Breast epithelium (tissue), 4 donors: ENCODE data around the gene SARNP. TPM values are rescaled to one million over a fixed set of nuclear protein-coding genes. Genes with fewer than 3 reads are reported as not detected.
A peak's percentile ranks its signal among the peaks of the same experiment; 100 is the strongest.

Source experiments
- DNase-seq, 2 donors: peaks; one replicate each; pipeline ENCODE4 v3.0.0-alpha.2; 2019; ENCODE audit warnings: low spot score in 2 of 2
- H3K27ac ChIP-seq, 2 donors: fragments of 200-600 bp; sonication (generic) in 1 of 2; one replicate each; pipeline ENCODE4 v1.5.1; 2016 to 2019; ENCODE audit warnings: mild to moderate bottlenecking in 1 of 2
- H3K27me3 ChIP-seq, 2 donors: fragments of 200-600 bp; sonication (generic) in 1 of 2; one replicate each; pipeline versions ENCODE4 v1.5.1 to v1.6.0; 2017 to 2019; ENCODE audit warnings: control low read depth in 1 of 2, mild to moderate bottlenecking in 1 of 2
- H3K36me3 ChIP-seq: fragments of 200-600 bp; one replicate; pipeline ENCODE4 v1.5.1; 2019
- H3K4me1 ChIP-seq, 2 donors: fragments of 200-600 bp; sonication (generic); one replicate each; pipeline ENCODE4 v1.5.1; 2016 to 2019; ENCODE audit warnings: control low read depth in 1 of 2
- H3K4me3 ChIP-seq, 3 donors: fragments of 200-600 bp; sonication (generic); 1 replicate in 2 of 3; 2 replicates in 1 of 3; pipeline ENCODE4 v1.5.1; 2016 to 2019; ENCODE audit warnings: mild to moderate bottlenecking in 3 of 3, moderate library complexity in 2 of 3
- H3K9me3 ChIP-seq, 2 donors: fragments of 200-600 bp; sonication (generic) in 1 of 2; one replicate each; pipeline ENCODE4 v1.5.1; 2016 to 2019; ENCODE audit warnings: control low read depth in 1 of 2
- POLR2A ChIP-seq: fragments of 450-650 bp; IDR thresholded peaks from one replicate; pipeline ENCODE4 v1.6.1; 2016; ENCODE audit warnings: antibody characterized with exemption, mild to moderate bottlenecking, moderate library complexity
- POLR2AphosphoS5 ChIP-seq, 3 donors: sonication (generic); formaldehyde crosslinking; IDR thresholded peaks; one replicate each; pipeline ENCODE4 v1.6.1; 2017; ENCODE audit warnings: antibody characterized with exemption in 3 of 3
- intact Hi-C: fragments of 100-400 bp; cut with DNase I; formaldehyde crosslinking; loops from one replicate; pipeline ENCODE4 v1.15.1; 2023; ENCODE audit warnings: low total_unique reads
- total RNA-seq, 3 donors: library from RNA; depleted of rRNA; stranded (reverse); fragments of >200 nt; gene quantifications; one replicate each; pipeline ENCODE4 v1.1.0, GENCODE V29; 2016
- TF ChIP-seq, protein P1 (sequence below), 3 donors: fragments of 450-650 bp; IDR thresholded peaks; one replicate each; pipeline ENCODE4 v1.5.1; 2016 to 2017; ENCODE audit warnings: antibody characterized with exemption in 3 of 3, mild to moderate bottlenecking in 3 of 3, moderate library complexity in 3 of 3

Gene SARNP
- total RNA-seq, 3 donors from 2014 or later: 54.7 to 64.3 (median 55.3) TPM

DNA sequence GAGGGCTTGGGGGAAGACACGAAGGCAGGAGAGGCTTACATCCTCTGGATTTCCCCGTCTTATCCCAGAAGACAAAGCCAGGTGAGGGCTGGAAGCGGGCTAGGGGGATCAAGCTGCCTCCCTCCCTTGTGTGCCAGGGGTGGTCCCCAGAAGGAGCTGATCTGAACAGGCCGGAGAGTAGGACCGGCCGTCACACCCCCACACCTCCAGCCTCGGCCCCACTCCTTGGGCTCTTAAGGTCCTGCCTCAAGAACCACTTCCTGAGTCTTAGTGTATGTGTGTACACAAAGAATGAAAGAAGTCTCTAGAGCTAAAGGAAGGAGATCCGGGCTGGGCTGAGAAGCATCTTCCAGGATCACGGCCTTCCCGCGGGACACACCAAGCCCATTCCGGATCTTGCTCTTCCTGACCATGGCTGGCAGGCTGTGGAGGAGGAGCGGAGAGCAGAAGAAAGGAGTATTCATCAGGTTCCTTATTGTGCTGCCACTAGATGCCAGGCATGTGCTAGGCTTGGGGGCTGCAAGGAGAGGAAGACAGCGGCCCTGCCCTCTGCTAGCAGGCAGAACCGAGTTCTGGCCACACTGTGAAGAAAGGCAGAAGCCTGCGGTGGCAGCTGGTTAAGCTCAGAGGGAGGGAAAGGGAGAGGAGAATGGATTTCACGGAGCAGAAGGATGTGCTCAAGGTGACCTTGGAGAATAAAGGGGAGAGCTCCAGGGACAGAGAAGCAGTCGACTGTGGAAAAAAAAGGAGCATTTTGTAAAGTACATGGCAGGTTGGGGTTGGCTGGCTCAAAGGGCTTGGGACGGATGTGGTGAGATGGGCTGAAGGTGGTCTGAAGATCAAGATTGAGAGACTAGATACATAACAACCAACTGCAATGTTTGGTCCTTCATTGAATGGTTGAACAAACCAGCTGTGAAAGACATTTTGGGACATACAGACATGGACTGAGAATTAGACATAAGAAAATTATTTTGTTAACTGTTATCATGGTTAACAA lies 87.4 kb downstream of the SARNP start:
- Histone ChIP-seq H3K36me3 (no peaks in the 10 kb centered on the region), H3K27ac (peak overlapping the region; percentile 96 to 98), H3K4me1 (peaks cover 9 to 13% of the 10 kb centered on the region in 2 donors), H3K27me3 (no peaks in the 10 kb centered on the region), H3K4me3 (peak overlapping the region; percentile 75 to 89 (median 87)), H3K9me3 (no peaks in the 10 kb centered on the region)
- TF ChIP-seq POLR2A: no peak
- TF ChIP-seq POLR2AphosphoS5 (IDR thresholded peaks at IDR 0.05): peak in 1 of 3 donors; percentile 40
- intact Hi-C loops: no loop called here
- DNase-seq: peak; percentile 52 to 66

DNA sequence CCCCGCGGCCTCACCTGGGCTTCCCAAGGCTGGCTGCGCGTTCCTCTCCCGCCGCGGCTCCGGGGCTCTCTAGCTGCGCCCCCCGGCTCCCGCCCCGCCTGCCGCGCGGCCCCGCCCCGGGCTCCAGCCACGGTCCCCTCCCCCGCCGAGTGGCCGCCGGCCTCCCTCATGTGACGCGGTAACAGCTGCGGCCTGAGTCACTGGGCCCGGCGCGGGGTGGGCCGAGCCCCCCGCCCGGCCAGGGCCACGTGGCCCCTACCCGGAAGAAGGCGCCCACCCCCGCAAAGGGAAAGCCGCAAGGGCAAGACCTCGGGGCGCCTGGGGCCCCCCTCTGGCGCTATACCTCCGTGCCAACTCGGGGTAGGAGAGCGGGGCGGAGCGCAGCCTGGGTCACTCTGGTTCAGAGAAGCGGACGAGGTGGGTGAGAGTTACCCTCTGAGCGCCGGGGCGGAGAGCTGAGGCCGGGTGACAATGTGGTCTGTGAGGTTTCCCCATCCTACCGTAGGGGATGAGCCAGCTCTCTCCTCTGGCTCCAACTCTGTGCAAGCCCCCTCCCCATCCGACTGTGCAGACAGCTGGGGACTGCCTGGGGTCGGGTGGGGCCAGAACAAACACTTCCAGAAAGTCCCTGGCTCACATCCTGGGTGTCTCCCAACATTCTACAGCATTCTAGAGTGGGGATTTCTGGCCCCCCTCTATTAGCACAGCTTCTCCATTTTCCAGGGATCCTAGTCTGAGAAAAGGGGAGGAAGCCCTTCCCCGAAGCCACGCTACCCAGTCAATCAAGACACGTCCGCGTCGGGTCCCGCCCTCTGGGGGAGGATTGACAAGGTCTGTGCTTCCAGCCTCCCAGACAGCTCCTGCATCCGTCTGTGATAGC lies 88.3 kb downstream of the SARNP start, which contains the start of gene CD63:
Gene CD63, minus strand, starts transcription at position 71 of the 880 bp plus-strand sequence. CDS start 668 bp downstream, outside the sequence.
- peak; percentile 18 to 88 (median 54) for TF ChIP-seq POLR2AphosphoS5 (IDR thresholded peaks at IDR 0.05)
- TF ChIP-seq, protein P1, sequence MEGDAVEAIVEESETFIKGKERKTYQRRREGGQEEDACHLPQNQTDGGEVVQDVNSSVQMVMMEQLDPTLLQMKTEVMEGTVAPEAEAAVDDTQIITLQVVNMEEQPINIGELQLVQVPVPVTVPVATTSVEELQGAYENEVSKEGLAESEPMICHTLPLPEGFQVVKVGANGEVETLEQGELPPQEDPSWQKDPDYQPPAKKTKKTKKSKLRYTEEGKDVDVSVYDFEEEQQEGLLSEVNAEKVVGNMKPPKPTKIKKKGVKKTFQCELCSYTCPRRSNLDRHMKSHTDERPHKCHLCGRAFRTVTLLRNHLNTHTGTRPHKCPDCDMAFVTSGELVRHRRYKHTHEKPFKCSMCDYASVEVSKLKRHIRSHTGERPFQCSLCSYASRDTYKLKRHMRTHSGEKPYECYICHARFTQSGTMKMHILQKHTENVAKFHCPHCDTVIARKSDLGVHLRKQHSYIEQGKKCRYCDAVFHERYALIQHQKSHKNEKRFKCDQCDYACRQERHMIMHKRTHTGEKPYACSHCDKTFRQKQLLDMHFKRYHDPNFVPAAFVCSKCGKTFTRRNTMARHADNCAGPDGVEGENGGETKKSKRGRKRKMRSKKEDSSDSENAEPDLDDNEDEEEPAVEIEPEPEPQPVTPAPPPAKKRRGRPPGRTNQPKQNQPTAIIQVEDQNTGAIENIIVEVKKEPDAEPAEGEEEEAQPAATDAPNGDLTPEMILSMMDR (IDR thresholded peaks at IDR 0.05): no peak
- TF ChIP-seq POLR2A: peak; percentile 22
- Histone ChIP-seq H3K27me3 (no peaks in the 10 kb centered on the region), H3K27ac (peak within 1 kb of the TSS; percentile 96 to 98), H3K9me3 (no peaks in the 10 kb centered on the region), H3K4me3 (peak within 1 kb of the TSS; percentile 75 to 89 (median 87)), H3K4me1 (peaks cover 9 to 13% of the 10 kb centered on the region in 2 donors), H3K36me3 (no peaks in the 10 kb centered on the region)
- intact Hi-C loops: no loop called here
- peak; percentile 84 to 87 for DNase-seq

- no peaks in the 10 kb centered on the region for H3K27me3 ChIP-seq
- H3K4me3 ChIP-seq: peak overlapping the region; percentile 75 to 89 (median 87)
- no peaks in the 10 kb centered on the region for H3K9me3 ChIP-seq
- TF ChIP-seq, protein P1 (IDR thresholded peaks at IDR 0.05): peak in 1 of 3 donors; percentile 8
- TF ChIP-seq POLR2AphosphoS5 (IDR thresholded peaks at IDR 0.05): peak in 2 of 3 donors; percentile 27 to 36
- TF ChIP-seq POLR2A: no peak
- H3K36me3 ChIP-seq: no peaks in the 10 kb centered on the region
- peak overlapping the region; percentile 96 to 98 for H3K27ac ChIP-seq
- H3K4me1 ChIP-seq: peaks cover 9 to 13% of the 10 kb centered on the region in 2 donors
- intact Hi-C loops: no loop called here
- DNase-seq: peak in 1 of 2 donors; percentile 78
These were observed 89.2 kb downstream of the SARNP start for GRCh38 chr12:55728186-55728938.

DNA sequence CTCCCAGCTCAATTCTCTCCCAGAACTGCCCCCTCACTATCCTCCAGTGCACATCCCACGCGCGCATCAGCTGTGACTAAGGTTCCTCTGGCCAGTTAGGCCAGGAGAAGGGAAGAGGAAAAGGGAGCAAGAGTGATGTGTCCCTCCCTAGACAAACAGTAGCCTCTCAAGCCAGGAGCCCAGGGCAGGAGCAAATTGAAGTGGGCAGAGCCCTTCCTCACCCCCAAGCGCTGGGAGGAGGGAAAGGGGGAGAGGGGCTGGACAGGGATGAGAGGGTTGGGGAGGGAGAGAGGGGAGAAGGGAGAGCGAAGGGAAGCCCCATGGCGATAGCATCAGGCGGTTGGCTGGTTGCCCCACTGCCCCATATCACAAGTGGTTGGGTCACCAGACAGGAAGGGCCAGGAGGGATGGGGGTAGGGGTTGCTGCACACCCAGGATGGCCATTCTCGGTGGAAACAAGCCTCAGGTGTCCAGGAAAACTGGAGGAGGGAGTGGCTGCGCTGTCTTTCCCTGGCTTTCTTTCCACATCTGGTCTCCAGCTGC lies 89.8 kb downstream of the SARNP start:
- H3K27ac ChIP-seq: peak overlapping the region; percentile 96 to 98
- no peaks in the 10 kb centered on the region for H3K9me3 ChIP-seq
- H3K4me3 ChIP-seq: peak overlapping the region; percentile 75 to 89 (median 87)
- intact Hi-C loops: no loop called here
- H3K27me3 ChIP-seq: no peaks in the 10 kb centered on the region
- no peaks in the 10 kb centered on the region for H3K36me3 ChIP-seq
- peaks cover 9 to 13% of the 10 kb centered on the region in 2 donors for H3K4me1 ChIP-seq
- no peak for TF ChIP-seq POLR2A
- no peak for TF ChIP-seq POLR2AphosphoS5 (IDR thresholded peaks at IDR 0.05)
- TF ChIP-seq, protein P1 (IDR thresholded peaks at IDR 0.05): no peak
- DNase-seq: peak in 1 of 2 donors; percentile 53
